HepG2 (cell line): Measurements from ENCODE around the gene CR2. TPM values are rescaled to one million over a fixed set of nuclear protein-coding genes. Genes with fewer than 3 reads are reported as not detected.
A peak's percentile ranks its signal among the peaks of the same experiment; 100 is the strongest.
"Not testable (repeated sequence)": the region's sequence is repeated elsewhere in the genome, so short reads cannot be mapped to it uniquely, and the experiment has no call there.

Experiments
- ATAC-seq: fragments of 200-7000 bp; cut with Tn5 transposase; 3 replicates; pipeline ENCODE4 v1.9.1; 2020; ENCODE audit warnings: mild to moderate bottlenecking, moderate library complexity
- BruUV-seq: library from RNA; stranded (reverse); fragments of 400-500 nt; replicated peaks from 2 replicates; lab custom pipeline; 2021; lab: Mats Ljungman, UMichigan
- CTCF ChIA-PET: fragments of 300-600 bp; formaldehyde crosslinking; extraction: SDS; loops from one replicate; lab custom pipeline; 2021; ENCODE audit warnings: low total read pairs, inconsistent platforms, low intra/inter-chr PET ratio; lab: Yijun Ruan, JAX
- POLR2A ChIA-PET: fragments of 350-600 bp; sonication (Branson Sonifier 250); formaldehyde crosslinking; loops from one replicate; lab custom pipeline; 2020; ENCODE audit warnings: antibody characterized with exemption, inconsistent platforms; lab: Yijun Ruan, JAX
- DNase-seq: peaks from one replicate; pipeline ENCODE4 v3.0.0-alpha.2; 2015; ENCODE audit warnings: low spot score
- FAIRE-seq: peaks from 3 replicates; lab custom pipeline; 2011; peaks lifted over from hg19 to GRCh38; lab: Jason Lieb, UNC
- H2AFZ ChIP-seq: one replicate; pipeline ENCODE4 v1.6.1; 2011; ENCODE audit warnings: low read length, inconsistent platforms
- H3K27ac ChIP-seq: fragments of 300-600 bp; 3 replicates; pipeline ENCODE4 v1.8.0; 2011; ENCODE audit warnings: mixed run types, mild to moderate bottlenecking, mixed read lengths, low read length, inconsistent platforms; ENCODE audit not compliant: insufficient read depth; ENCODE audit errors: extremely low read length
- H3K27me3 ChIP-seq, 2 experiments: fragments of 200-600 bp in 1 of 2; 2 replicates in 1 of 2; 3 replicates in 1 of 2; pipeline versions ENCODE4 v1.6.0 to v1.8.0; 2011; ENCODE audit warnings: low read length in 2 of 2, mild to moderate bottlenecking in 2 of 2, moderate library complexity in 2 of 2, inconsistent platforms in 1 of 2; ENCODE audit not compliant: insufficient read depth in 2 of 2, control insufficient read depth in 1 of 2
- H3K36me3 ChIP-seq, 2 experiments: fragments of 200-600 bp in 1 of 2; replicated peaks in 1 of 2; 2 replicates in 1 of 2; 3 replicates in 1 of 2; pipeline versions ENCODE4 v1.5.1 to v1.8.0; 2011; ENCODE audit warnings: low read length in 2 of 2, inconsistent platforms in 1 of 2; ENCODE audit not compliant: insufficient read depth in 2 of 2, control insufficient read depth in 1 of 2
- H3K4me1 ChIP-seq: 2 replicates; pipeline ENCODE4 v1.5.1; 2012; ENCODE audit warnings: low read length, inconsistent platforms; ENCODE audit not compliant: insufficient read depth
- H3K4me2 ChIP-seq: 2 replicates; pipeline ENCODE4 v1.6.0; 2011; ENCODE audit warnings: low read depth, low read length, inconsistent platforms
- H3K4me3 ChIP-seq, 3 experiments: fragments of 200-600 bp in 1 of 3; sonication (generic), shearing (Covaris generic) in 1 of 3; replicated peaks in 1 of 3; 2 replicates each; pipeline ENCODE4 v1.5.1; 2011 to 2016; ENCODE audit warnings: low read length in 3 of 3, inconsistent platforms in 2 of 3, low read depth in 2 of 3, mild to moderate bottlenecking in 2 of 3, control low read depth in 1 of 3, mixed read lengths in 1 of 3; ENCODE audit not compliant: insufficient read depth in 1 of 3
- H3K79me2 ChIP-seq: one replicate; pipeline ENCODE4 v1.6.1; 2011; ENCODE audit warnings: low read length, inconsistent platforms; ENCODE audit not compliant: insufficient read depth
- H3K9ac ChIP-seq: 2 replicates; pipeline ENCODE4 v1.6.0; 2011; ENCODE audit warnings: mild to moderate bottlenecking, low read depth, low read length, inconsistent platforms; ENCODE audit not compliant: insufficient read depth
- H3K9me3 ChIP-seq: 2 replicates; pipeline ENCODE4 v1.5.1; 2012; ENCODE audit warnings: mild to moderate bottlenecking, low read length
- H4K20me1 ChIP-seq: 2 replicates; pipeline ENCODE4 v1.6.0; 2011; ENCODE audit warnings: inconsistent platforms, mild to moderate bottlenecking, low read length, moderate library complexity; ENCODE audit not compliant: insufficient read depth
- WGBS: methylation state at CpG from one replicate; pipeline ENCODE4 v1.1.6; 2017; ENCODE audit warnings: low lambda C conversion rate; 5-methylcytosine and 5-hydroxymethylcytosine counted together
- in situ Hi-C: cut with HindIII; loops from 2 replicates; pipeline ENCODE4 v1.10.0; 2017; ENCODE audit warnings: low pct_unique_long_range_greater_than_20kb; ENCODE audit not compliant: extremely low pct_ligation_motif_present
- intact Hi-C: fragments of 100-400 bp; cut with micrococcal nuclease; formaldehyde crosslinking; loops from one replicate; pipeline ENCODE4 v1.10.0; 2022; ENCODE audit not compliant: unreplicated experiment
- polyA plus RNA-seq, 8 experiments: library from polyadenylated mRNA; depleted of rRNA in 3 of 8; stranded (reverse) in 7 of 8; unstranded in 1 of 8; fragments of >200 nt; fragmentation: Illumina TruSeq in 4 of 8; extraction: Trizol in 4 of 8; gene quantifications; 2 replicates each; pipeline versions ENCODE4 v1.2.1 to v1.2.3, GENCODE V29; 2011 to 2016; ENCODE audit warnings: low read depth in 4 of 8, missing spikeins in 1 of 8, mixed read lengths in 1 of 8; ENCODE audit not compliant: insufficient read depth in 1 of 8
- total RNA-seq, 5 experiments: library from RNA; depleted of rRNA; stranded (reverse); fragments of >200 nt; fragmentation: Illumina TruSeq; extraction: Trizol; gene quantifications; 2 replicates each; pipeline ENCODE4 v1.2.3, GENCODE V29; 2016; ENCODE audit warnings: low read depth in 1 of 5

CR2 gene
- total and polyA plus RNA-seq, 2 of the 13 experiments (the other 11 are each of a cell fraction or from before 2014, with no cell fraction given), result not detected

DNA sequence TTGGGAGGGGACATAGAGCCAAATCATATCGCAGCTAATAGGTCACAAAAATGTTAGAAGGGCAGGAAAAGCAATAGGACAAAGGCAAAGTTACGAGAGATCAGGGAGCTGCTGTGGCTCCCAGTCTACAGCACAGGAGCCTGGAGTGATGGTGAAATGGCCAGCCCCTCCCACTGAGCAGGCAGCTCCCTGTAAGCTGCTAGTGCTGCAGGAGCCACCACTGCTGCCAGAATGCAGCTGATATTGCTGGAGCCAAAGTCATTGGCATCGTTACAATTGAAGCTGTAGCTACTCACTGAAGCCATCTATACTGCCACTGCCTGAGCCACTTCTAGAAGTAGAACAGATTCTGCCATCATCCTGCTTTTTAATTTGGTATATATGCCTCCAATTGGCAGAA is 71.1 kb downstream of the CR2 start:
- H3K4me3 ChIP-seq, in situ Hi-C loops, CTCF ChIA-PET, H3K36me3 ChIP-seq, H3K9ac ChIP-seq, H3K4me2 ChIP-seq, H2AFZ ChIP-seq, H3K79me2 ChIP-seq, H3K4me1 ChIP-seq, FAIRE-seq, intact Hi-C loops, BruUV-seq, H3K27me3 ChIP-seq, DNase-seq, H3K9me3 ChIP-seq, ATAC-seq, POLR2A ChIA-PET, H3K27ac ChIP-seq, H4K20me1 ChIP-seq: not testable (repeated sequence)
- WGBS, result no CpG with 5 or more reads among the region's 3 CpGs

DNA sequence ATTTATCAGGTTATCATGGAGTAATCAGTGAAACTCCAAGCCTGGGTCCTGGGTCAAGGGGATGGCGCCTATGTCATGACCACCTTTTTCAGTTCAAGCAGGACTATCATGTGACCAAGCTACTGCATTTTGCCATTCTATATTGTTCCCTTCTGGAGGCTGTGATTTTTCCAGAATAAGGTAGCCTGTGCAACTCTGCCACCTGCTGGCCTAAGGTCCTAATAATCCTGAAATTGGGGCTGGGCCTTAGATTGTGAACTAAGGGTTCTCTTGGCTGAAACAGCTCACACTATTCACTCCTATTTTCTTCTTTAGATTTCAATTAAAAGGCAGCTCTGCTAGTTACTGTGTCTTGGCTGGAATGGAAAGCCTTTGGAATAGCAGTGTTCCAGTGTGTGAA is 74.3 kb downstream of the CR2 start:
- POLR2A ChIA-PET, H3K4me2 ChIP-seq, intact Hi-C loops, H3K79me2 ChIP-seq, H3K9me3 ChIP-seq, H3K27ac ChIP-seq, BruUV-seq, H3K4me3 ChIP-seq, H4K20me1 ChIP-seq, in situ Hi-C loops, CTCF ChIA-PET, H3K36me3 ChIP-seq, H3K4me1 ChIP-seq, H3K9ac ChIP-seq, FAIRE-seq, H3K27me3 ChIP-seq, H2AFZ ChIP-seq, DNase-seq: not testable (repeated sequence)
- no CpG with 5 or more reads among the region's 1 CpG for WGBS
- ATAC-seq, result peak; percentile 50; the same call in 2 of the 3 replicates

DNA sequence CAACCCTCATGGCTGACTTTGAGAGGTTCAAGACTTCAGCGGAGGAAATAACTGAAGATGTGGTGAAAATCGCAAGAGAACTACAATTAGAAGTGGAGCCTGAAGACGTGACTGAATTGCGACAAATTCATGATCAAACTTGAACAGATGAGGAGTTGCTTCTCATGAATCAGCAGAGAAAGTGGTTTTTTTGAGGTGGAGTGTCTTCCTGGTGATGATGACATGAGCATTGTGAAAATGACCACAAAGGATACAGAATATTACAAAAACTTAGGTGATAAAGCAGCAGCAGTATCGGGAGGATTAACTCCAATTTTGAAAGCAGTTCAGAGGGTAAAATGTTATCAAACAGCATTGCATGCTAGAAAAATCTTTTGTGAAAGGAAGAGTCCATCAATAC is 82.1 kb downstream of the CR2 start:
- H3K27me3 ChIP-seq, BruUV-seq, in situ Hi-C loops, H3K4me3 ChIP-seq, H4K20me1 ChIP-seq, DNase-seq, CTCF ChIA-PET, H3K4me2 ChIP-seq, FAIRE-seq, H3K9me3 ChIP-seq, POLR2A ChIA-PET, H3K4me1 ChIP-seq, H3K27ac ChIP-seq, H3K9ac ChIP-seq, H3K36me3 ChIP-seq, H3K79me2 ChIP-seq, ATAC-seq, intact Hi-C loops, H2AFZ ChIP-seq: not testable (repeated sequence)
- WGBS, result no CpG with 5 or more reads among the region's 5 CpGs

Other genes with a start within 250 kb of the CR2 start
- 2.7 and 6.0 TPM in 2 replicates for gene CD55, start 132.7 kb upstream of the CR2 start, total RNA-seq (2016; rRNA removed; fragmentation: Illumina TruSeq; extraction: Trizol)
- 48.7 and 56.0 TPM in 2 replicates for gene CD55, start 132.7 kb upstream of the CR2 start, polyA plus RNA-seq (2011; rRNA removed)
- gene CR1, start 41.8 kb downstream of the CR2 start, total RNA-seq (2016; rRNA removed; fragmentation: Illumina TruSeq; extraction: Trizol), result not detected in 2 replicates
- not detected in 2 replicates for gene CR1, start 41.8 kb downstream of the CR2 start, polyA plus RNA-seq (2011; rRNA removed)
- gene CR1L, start 190.8 kb downstream of the CR2 start, total RNA-seq (2016; rRNA removed; fragmentation: Illumina TruSeq; extraction: Trizol), result not detected in 2 replicates
- not detected in 2 replicates for gene CR1L, start 190.8 kb downstream of the CR2 start, polyA plus RNA-seq (2011; rRNA removed)